ENCODE data around the gene ROGDI. TPM values are rescaled to one million over a fixed set of nuclear protein-coding genes. Genes with fewer than 3 reads are reported as not detected.

Gene ROGDI
- total and polyA plus RNA-seq, 2 donors (not counting 3 experiments of a cell fraction or from before 2014, with no cell fraction given), result 12.0 to 36.9 TPM

DNA sequence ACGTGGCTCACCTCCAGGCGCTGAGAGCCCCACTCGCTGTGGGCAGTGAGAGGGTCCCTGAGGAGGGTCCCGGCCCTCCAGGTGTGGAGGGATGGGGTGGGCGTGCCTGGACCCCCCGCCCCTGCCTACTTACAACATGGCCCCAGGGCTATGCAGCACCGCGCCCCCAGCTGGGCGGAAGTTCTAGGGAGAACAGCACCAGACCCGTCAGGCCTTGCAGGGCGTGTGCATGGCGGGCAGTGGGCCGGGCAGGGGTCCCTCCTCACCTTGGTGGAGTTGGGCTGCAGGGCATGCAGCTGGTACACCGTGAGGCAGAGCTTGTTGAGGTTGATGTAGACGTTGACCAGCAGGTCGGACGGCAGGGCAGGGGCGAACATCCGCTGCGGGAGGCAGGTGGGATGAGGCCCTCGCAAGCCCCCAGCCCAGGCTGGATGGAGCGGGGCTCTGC, 4.6 kb downstream of the ROGDI start:
- H3K79me2 ChIP-seq (ENCODE audit: control insufficient read depth, insufficient read depth, low read length), result no peaks in the 10 kb centered on the region
- H3K9me3 ChIP-seq (replicated peaks; ENCODE audit: control insufficient read depth, insufficient read depth, low read length), result no peaks in the 10 kb centered on the region
- no peaks in the 10 kb centered on the region for H3K27me3 ChIP-seq (ENCODE audit: control insufficient read depth in 2 of 2, insufficient read depth in 2 of 2, low read length in 2 of 2)
- no peak overlapping the region for H3K4me3 ChIP-seq (replicated peaks in 1 of 3; ENCODE audit: insufficient read depth in 1 of 3, low read depth in 1 of 3, low read length in 3 of 3)
- H4K20me1 ChIP-seq (replicated peaks; ENCODE audit: control insufficient read depth, extremely low read depth, insufficient read depth, low read length), result no peaks in the 10 kb centered on the region
- FAIRE-seq (no peak), DNase-seq (ENCODE audit: low read depth, low spot score) (no peak)
- BruUV-seq (replicated peaks), result no TSS peak
- intact Hi-C loops (cut with micrococcal nuclease), result no loop called here
- H3K36me3 ChIP-seq (ENCODE audit: control insufficient read depth in 2 of 2, extremely low read depth in 1 of 2, insufficient read depth in 2 of 2, low read length in 2 of 2), result no peaks in the 10 kb centered on the region
- no peak overlapping the region for H3K4me2 ChIP-seq (ENCODE audit: insufficient read depth, low read length)
- no peak overlapping the region for H3K27ac ChIP-seq (ENCODE audit: insufficient read depth, low read depth, low read length)
- no peak overlapping the region for H3K9ac ChIP-seq (replicated peaks; ENCODE audit: extremely low read depth, insufficient read depth, low read length)
- H2AFZ ChIP-seq (ENCODE audit: low read depth, low read length), result no peak overlapping the region
- no peaks in the 10 kb centered on the region for H3K9me1 ChIP-seq (replicated peaks; ENCODE audit: control insufficient read depth, extremely low read depth, insufficient read depth, low read length)
- dilution Hi-C loops (cut with MboI; ENCODE audit: extremely low pct_ligation_motif_present, low sequenced_read_pairs), result no loop called here
- ChIA-PET POLR2A (no interaction called here), CTCF (no interaction called here)
- no peak for TF ChIP-seq POLR2AphosphoS5 (IDR thresholded peaks at IDR 0.05; ENCODE audit: insufficient read depth, low read depth, low read length)
- no peak for TF ChIP-seq EZH2 (IDR thresholded peaks at IDR 0.05; ENCODE audit: borderline replicate concordance, low read depth, low read length, severe bottlenecking)
- H3K4me1 ChIP-seq (ENCODE audit: control insufficient read depth, extremely low read depth, insufficient read depth, low read length), result peaks cover 3% of the 10 kb centered on the region

DNA sequence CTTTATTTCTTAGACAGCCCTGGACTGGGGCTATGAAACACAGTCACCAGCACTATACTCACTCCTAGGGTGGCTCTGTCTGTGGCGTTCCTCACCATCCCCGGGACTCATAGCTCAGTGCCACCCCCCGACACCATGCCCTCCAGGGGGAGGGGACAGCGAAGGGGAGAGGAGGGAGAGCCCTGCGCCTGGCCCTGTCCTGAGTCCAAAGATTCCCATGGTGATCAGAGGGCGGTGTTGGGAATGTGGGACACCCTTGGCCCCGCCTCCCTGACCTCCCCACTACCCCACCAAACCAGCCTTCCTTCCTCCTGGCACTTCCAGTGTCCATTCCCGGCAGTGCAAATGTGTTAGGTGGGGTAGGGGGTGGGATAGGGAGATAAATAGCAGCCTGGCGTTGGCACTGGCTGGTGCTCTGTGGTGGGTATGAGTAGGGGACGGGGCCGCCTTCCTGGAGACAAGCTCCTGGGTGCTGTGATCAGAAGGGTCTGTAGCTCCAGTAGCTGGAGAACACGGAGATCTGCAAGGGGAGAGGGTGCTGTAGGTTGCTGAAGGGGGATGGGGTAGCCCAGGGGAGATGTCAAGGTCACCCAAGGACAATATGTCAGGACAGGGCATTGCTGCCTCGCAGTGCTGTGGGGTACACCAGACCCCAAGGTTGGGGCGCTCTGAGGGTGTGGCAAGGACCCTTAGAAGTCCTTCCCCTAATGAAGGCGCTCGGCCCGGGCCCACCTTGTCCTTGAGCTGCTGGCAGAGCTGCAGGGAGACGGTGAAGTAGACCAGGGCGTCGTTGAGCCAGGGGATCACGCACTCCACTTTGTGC, 5.2 kb downstream of the ROGDI start:
- CTCF ChIA-PET, result no interaction called here
- POLR2A ChIA-PET, result no interaction called here
- dilution Hi-C loops (cut with MboI; ENCODE audit: extremely low pct_ligation_motif_present, low sequenced_read_pairs), result no loop called here

More for the DNA sequence above, 5.2 kb downstream of the ROGDI start:
- Histone ChIP-seq H3K9me1 (replicated peaks; ENCODE audit: control insufficient read depth, extremely low read depth, insufficient read depth, low read length) (no peaks in the 10 kb centered on the region), H3K9me3 (replicated peaks; ENCODE audit: control insufficient read depth, insufficient read depth, low read length) (no peaks in the 10 kb centered on the region), H2AFZ (ENCODE audit: low read depth, low read length) (no peak overlapping the region), H3K79me2 (ENCODE audit: control insufficient read depth, insufficient read depth, low read length) (no peaks in the 10 kb centered on the region), H3K27ac (ENCODE audit: insufficient read depth, low read depth, low read length) (no peak overlapping the region), H3K9ac (replicated peaks; ENCODE audit: extremely low read depth, insufficient read depth, low read length) (no peak overlapping the region), H3K27me3 (ENCODE audit: control insufficient read depth in 2 of 2, insufficient read depth in 2 of 2, low read length in 2 of 2) (no peaks in the 10 kb centered on the region), H3K4me2 (ENCODE audit: insufficient read depth, low read length) (no peak overlapping the region), H3K4me3 (replicated peaks in 1 of 3; ENCODE audit: insufficient read depth in 1 of 3, low read depth in 1 of 3, low read length in 3 of 3) (no peak overlapping the region), H3K4me1 (ENCODE audit: control insufficient read depth, extremely low read depth, insufficient read depth, low read length) (peaks cover 3% of the 10 kb centered on the region), H4K20me1 (replicated peaks; ENCODE audit: control insufficient read depth, extremely low read depth, insufficient read depth, low read length) (no peaks in the 10 kb centered on the region), H3K36me3 (ENCODE audit: control insufficient read depth in 2 of 2, extremely low read depth in 1 of 2, insufficient read depth in 2 of 2, low read length in 2 of 2) (no peaks in the 10 kb centered on the region)
- DNase-seq (ENCODE audit: low read depth, low spot score) (no peak), FAIRE-seq (no peak)
- TF ChIP-seq GATA2 (IDR thresholded peaks at IDR 0.05; ENCODE audit: insufficient read depth, insufficient read length, low read depth, low read length) (no peak), FOS (IDR thresholded peaks at IDR 0.05; ENCODE audit: borderline replicate concordance, insufficient read depth, low read length) (no peak), EZH2 (IDR thresholded peaks at IDR 0.05; ENCODE audit: borderline replicate concordance, low read depth, low read length, severe bottlenecking) (no peak)
- intact Hi-C loops (cut with micrococcal nuclease), result no loop called here
- BruUV-seq (replicated peaks), result no TSS peak
